PFSK-1 (cell line): ENCODE data around the gene C1QL4.

Experiments used
- FOXP2 ChIP-seq: optimal IDR thresholded peaks from 2 replicates; pipeline ENCODE3; 2011; ENCODE audit warnings: borderline replicate concordance, control low read depth, inconsistent platforms; ENCODE audit not compliant: insufficient read depth; ENCODE audit errors: extremely low read length, extremely low read depth
- POLR2AphosphoS5 ChIP-seq: IDR thresholded peaks from 2 replicates; pipeline ENCODE4 v1.6.1; 2012; ENCODE audit warnings: low read depth, mild to moderate bottlenecking, control low read depth, low read length, moderate library complexity
- SIN3A ChIP-seq: IDR thresholded peaks from 2 replicates; pipeline ENCODE4 v1.6.1; 2012; ENCODE audit warnings: mild to moderate bottlenecking, low read length, moderate library complexity, borderline replicate concordance; ENCODE audit not compliant: insufficient read depth
- TAF1 ChIP-seq: IDR thresholded peaks from 2 replicates; pipeline ENCODE4 v1.6.1; 2012; ENCODE audit warnings: low read length, control low read depth, borderline replicate concordance; ENCODE audit not compliant: insufficient read depth
- TF ChIP-seq, protein P1 (sequence below), 2 experiments: IDR thresholded peaks; 2 replicates each; pipeline versions ENCODE4 v1.6.1 to v1.8.0; 2011 to 2012; ENCODE audit warnings: low read depth in 2 of 2, low read length in 2 of 2, control low read depth in 1 of 2, inconsistent platforms in 1 of 2, mild to moderate bottlenecking in 1 of 2, moderate library complexity in 1 of 2; ENCODE audit not compliant: insufficient read depth in 1 of 2

The C1QL4 gene

DNA sequence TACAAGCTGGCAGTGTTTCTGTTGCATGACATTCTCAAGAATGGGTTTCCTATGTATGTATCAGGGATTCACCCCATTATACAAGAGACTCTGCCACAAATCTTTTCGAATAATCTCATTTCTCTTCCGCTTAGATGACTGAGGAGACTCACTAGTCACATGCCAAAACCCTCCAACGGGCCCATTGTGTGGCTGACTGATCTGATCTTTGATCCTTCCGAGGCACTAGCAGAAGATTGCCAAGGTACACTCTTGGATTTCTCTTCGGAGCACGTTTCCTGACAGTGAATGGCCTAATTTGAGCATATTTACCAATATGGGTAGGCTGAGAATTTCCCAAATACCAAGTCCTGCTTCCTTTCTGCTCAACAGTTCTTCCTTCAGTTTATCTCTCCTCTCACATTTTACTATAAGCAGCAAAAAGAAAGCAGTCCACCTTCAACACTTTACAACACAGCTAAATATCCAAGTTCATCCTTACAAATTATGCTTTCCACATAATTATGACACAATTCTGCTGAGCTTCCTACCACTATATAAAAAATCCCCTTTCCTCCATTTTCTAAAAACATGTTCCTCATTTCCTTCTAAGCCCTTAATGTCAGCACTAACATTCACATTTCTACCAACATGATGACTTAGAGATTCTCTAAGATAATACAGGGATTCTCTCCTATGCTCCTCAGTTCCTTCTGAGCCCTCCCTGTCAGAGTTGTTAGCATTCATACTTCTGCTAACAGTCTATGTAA is 31.1 kb downstream of the C1QL4 start:
- no peak for TF ChIP-seq FOXP2
- no peak for TF ChIP-seq SIN3A
- TF ChIP-seq, protein P1, sequence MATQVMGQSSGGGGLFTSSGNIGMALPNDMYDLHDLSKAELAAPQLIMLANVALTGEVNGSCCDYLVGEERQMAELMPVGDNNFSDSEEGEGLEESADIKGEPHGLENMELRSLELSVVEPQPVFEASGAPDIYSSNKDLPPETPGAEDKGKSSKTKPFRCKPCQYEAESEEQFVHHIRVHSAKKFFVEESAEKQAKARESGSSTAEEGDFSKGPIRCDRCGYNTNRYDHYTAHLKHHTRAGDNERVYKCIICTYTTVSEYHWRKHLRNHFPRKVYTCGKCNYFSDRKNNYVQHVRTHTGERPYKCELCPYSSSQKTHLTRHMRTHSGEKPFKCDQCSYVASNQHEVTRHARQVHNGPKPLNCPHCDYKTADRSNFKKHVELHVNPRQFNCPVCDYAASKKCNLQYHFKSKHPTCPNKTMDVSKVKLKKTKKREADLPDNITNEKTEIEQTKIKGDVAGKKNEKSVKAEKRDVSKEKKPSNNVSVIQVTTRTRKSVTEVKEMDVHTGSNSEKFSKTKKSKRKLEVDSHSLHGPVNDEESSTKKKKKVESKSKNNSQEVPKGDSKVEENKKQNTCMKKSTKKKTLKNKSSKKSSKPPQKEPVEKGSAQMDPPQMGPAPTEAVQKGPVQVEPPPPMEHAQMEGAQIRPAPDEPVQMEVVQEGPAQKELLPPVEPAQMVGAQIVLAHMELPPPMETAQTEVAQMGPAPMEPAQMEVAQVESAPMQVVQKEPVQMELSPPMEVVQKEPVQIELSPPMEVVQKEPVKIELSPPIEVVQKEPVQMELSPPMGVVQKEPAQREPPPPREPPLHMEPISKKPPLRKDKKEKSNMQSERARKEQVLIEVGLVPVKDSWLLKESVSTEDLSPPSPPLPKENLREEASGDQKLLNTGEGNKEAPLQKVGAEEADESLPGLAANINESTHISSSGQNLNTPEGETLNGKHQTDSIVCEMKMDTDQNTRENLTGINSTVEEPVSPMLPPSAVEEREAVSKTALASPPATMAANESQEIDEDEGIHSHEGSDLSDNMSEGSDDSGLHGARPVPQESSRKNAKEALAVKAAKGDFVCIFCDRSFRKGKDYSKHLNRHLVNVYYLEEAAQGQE (IDR thresholded peaks at IDR 0.05; ENCODE audit: insufficient read depth in 1 of 2, low read depth in 2 of 2, low read length in 2 of 2), result no peak
- no peak for TF ChIP-seq TAF1

DNA sequence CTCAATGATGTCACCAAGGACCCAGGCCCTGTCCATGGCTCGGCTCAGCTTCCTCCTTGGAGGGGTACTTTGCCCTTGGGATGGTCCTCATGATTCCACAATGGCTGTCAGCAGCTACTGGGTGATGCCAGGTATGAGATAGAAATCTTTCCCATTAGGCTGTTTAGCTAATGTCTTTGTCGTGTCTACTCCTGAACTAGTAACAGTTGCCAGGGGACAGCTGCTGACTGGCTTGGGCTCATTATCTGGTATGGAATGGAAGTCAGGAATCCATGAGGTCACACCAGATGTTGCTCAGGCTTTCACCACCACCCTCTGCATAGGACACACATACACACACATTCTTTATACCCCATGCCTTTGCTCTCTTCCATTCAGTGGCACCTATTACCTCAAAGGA is 32.8 kb downstream of the C1QL4 start:
- TF ChIP-seq FOXP2 (no peak), POLR2AphosphoS5 (no peak), TAF1 (no peak), SIN3A (no peak)
- TF ChIP-seq, protein P1 (IDR thresholded peaks at IDR 0.05; ENCODE audit: insufficient read depth in 1 of 2, low read depth in 2 of 2, low read length in 2 of 2), result no peak

DNA sequence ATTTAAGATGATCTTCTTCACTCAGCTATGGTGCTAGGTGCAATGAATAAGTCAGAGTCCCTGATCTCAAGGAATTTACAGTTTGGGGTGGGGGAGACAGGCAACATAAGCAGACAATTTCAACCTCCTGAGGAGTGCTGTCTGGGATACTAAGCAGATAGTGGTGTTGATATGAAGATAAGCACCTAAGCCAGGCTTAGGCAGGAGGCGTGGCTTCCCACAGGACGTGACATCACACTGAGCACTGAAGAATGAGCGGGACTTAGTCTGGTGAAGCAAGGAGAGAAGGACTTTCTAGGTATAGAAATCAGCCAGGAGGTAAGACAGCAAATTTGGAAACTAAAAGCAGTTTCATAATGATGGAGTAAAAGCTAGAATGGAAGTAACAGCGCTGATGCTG is 35.2 kb downstream of the C1QL4 start:
- TF ChIP-seq FOXP2 (no peak), TAF1 (no peak), POLR2AphosphoS5 (no peak), SIN3A (no peak)
- TF ChIP-seq, protein P1 (IDR thresholded peaks at IDR 0.05; ENCODE audit: insufficient read depth in 1 of 2, low read depth in 2 of 2, low read length in 2 of 2), result no peak

DNA sequence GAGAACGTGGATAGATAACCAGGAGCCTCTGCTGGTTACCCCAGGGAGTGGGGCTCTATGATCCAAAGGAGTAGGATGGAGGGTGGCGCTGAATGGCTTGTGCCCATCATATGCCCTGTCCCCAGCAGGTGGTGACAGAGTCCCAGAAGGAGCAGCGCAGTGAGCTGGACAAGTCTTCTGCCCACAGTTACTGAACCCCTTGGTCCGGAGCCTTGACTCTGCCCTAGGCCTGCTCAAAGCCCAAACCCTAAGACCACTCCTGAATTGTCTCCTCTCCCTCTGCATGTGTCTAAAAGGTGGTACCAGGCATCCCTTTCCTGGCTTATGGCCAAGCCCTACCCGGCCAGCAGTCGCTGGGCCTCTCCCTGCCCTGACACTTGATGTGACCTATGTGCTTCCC is 38.8 kb downstream of the C1QL4 start:
- TF ChIP-seq, protein P1 (IDR thresholded peaks at IDR 0.05; ENCODE audit: insufficient read depth in 1 of 2, low read depth in 2 of 2, low read length in 2 of 2), result no peak
- no peak for TF ChIP-seq SIN3A
- TF ChIP-seq TAF1, result no peak
- no peak for TF ChIP-seq POLR2AphosphoS5
- TF ChIP-seq FOXP2, result no peak
